GM06990 (cell line): ENCODE measurements around the gene TMC1.

Source experiments
- DNase-seq: peaks from one replicate; pipeline ENCODE4 v3.0.0-alpha.2; 2011; ENCODE audit not compliant: insufficient read length; ENCODE audit errors: extremely low read depth
- H3K27me3 ChIP-seq: replicated peaks from 2 replicates; pipeline ENCODE4 v1.6.0; 2011; ENCODE audit warnings: low read length; ENCODE audit not compliant: control insufficient read depth, insufficient read depth
- H3K36me3 ChIP-seq: 2 replicates; pipeline ENCODE4 v1.5.1; 2011; ENCODE audit warnings: low read length; ENCODE audit not compliant: control insufficient read depth, insufficient read depth
- H3K4me3 ChIP-seq: replicated peaks from 2 replicates; pipeline ENCODE4 v1.5.1; 2011; ENCODE audit warnings: low read depth, mild to moderate bottlenecking, control low read depth, low read length
- TF ChIP-seq, protein P1 (sequence below): IDR thresholded peaks from 2 replicates; pipeline ENCODE4 v1.5.1; 2011; ENCODE audit warnings: low read length, control low read depth, mild to moderate bottlenecking, inconsistent platforms; ENCODE audit not compliant: insufficient read depth, poor library complexity, severe bottlenecking

Gene TMC1

DNA sequence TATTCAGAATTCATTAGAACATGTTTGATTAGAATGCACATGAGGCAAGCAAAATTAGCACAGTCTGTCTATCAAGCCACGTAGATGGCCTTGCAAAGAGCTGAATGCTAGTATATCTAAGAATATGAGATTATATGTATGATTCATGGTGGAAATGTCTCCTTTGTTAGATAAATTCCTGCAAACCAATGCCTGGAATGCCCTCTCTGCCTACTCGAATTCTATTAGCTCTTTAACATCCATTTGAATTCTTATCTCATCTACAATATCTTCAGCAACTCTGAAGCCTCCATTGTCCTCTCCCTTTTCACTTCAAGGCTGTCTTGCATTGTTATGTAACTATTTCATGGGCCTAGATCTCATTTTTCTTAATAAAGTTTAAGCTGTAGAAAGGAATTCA is 205.5 kb downstream of the TMC1 start:
- TF ChIP-seq, protein P1, sequence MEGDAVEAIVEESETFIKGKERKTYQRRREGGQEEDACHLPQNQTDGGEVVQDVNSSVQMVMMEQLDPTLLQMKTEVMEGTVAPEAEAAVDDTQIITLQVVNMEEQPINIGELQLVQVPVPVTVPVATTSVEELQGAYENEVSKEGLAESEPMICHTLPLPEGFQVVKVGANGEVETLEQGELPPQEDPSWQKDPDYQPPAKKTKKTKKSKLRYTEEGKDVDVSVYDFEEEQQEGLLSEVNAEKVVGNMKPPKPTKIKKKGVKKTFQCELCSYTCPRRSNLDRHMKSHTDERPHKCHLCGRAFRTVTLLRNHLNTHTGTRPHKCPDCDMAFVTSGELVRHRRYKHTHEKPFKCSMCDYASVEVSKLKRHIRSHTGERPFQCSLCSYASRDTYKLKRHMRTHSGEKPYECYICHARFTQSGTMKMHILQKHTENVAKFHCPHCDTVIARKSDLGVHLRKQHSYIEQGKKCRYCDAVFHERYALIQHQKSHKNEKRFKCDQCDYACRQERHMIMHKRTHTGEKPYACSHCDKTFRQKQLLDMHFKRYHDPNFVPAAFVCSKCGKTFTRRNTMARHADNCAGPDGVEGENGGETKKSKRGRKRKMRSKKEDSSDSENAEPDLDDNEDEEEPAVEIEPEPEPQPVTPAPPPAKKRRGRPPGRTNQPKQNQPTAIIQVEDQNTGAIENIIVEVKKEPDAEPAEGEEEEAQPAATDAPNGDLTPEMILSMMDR, result no peak
- no peak for DNase-seq
- Histone ChIP-seq H3K27me3 (no peaks in the 10 kb centered on the region), H3K36me3 (no peaks in the 10 kb centered on the region), H3K4me3 (no peak overlapping the region)

DNA sequence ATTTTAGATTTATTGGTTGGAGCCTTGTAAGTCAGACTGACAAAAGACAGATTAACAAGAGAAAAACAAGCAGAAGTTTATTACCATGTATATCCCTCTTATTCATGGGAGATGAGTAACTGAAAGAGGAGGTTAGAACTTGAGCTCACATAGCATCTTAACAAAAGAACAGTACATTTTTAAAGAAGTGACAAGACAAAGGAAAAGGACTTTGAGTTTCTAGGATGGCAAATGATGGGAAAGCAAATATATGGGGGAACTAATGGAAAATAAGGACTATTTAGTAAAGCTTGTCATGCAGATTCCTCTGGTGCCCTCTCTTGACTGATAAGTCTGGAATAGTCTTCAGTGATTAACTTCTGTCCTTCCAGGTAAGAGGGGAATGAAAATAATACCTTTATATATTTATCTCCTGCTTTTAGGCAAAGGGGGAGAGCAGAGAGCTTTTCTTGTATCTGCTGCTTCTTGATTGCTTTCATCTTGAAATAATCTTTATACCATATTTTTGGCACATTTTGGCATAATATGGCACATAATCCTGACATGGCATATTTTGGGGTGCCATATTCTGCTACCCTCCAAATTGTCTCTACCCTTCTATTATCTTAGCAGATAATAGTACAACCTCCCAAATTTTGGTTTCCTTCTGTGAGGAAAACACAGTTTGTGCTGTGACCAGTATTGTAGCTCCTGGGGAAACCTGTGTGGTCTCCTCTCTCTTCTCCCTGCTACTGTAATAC is 206.8 kb downstream of the TMC1 start:
- TF ChIP-seq, protein P1, result no peak
- no peak overlapping the region for H3K4me3 ChIP-seq

DNA sequence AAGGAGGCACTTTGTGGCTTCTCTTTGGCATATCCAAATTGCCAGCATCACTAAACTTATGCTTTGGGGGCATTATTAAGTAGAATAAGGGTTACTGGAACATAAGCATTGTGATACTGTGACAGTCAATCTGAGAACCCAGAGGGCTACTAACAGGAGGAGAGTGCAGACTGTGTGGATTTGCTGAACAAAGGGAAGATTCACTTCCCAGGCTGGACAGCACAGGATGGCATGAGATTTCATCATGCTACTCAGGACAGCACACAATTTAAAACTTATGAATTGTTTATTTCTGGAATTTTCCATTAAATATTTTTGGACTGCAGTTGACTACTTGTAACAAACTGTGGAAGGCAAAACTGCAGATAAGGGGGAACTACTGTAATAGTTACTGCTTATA is 212.5 kb downstream of the TMC1 start:
- TF ChIP-seq, protein P1, result no peak
- H3K4me3 ChIP-seq, result no peak overlapping the region
- H3K27me3 ChIP-seq, result no peaks in the 10 kb centered on the region
- DNase-seq, result no peak
- no peaks in the 10 kb centered on the region for H3K36me3 ChIP-seq

More for the DNA sequence above, 206.8 kb downstream of the TMC1 start:
- no peak for DNase-seq
- Histone ChIP-seq H3K36me3 (no peaks in the 10 kb centered on the region), H3K27me3 (no peaks in the 10 kb centered on the region)

DNA sequence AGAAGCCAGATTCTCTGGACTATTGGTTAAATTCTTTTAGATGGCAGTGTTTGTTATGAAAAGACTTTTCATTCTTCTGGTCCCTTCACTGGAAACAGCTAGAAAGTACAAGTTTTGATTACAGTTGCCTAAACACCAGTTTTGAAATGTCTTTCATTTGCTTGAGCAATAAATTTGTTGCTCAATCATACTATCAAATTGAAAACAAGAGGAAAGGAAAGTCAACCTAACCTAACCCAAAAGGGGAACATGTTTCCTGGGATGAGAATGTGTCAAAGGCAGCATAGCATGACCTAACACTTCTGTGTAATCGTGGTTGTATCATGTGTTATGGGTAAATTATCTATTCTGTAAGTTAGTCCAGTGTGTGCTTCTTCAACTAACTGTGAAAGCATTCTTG is 213.2 kb downstream of the TMC1 start:
- TF ChIP-seq, protein P1, result no peak
- no peaks in the 10 kb centered on the region for H3K27me3 ChIP-seq
- H3K4me3 ChIP-seq, result no peak overlapping the region
- DNase-seq, result no peak
- no peaks in the 10 kb centered on the region for H3K36me3 ChIP-seq

DNA sequence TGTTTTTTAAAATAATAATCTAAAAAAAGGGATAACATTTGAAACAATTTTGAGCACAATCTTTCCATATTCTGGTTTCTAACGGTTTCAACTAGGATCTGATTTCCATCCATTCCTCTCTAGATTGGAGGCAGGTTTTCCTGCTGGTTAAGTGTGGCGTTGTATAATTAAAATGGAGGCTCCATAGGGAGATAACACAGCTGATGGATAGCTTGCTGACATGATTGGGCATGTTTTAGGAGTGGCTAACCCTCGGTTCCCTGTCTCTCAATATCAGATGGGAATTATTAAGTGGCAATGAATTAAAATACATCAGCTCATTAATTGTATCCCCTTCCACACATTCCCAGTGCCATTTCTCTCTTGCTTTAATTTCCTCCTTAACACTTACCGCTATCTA is 222.4 kb downstream of the TMC1 start:
- TF ChIP-seq, protein P1, result no peak
- DNase-seq, result no peak
- H3K4me3 ChIP-seq, result no peak overlapping the region
- H3K36me3 ChIP-seq, result no peaks in the 10 kb centered on the region
- H3K27me3 ChIP-seq, result no peaks in the 10 kb centered on the region
